Renal cortex interstitium (tissue), 11 donors: ENCODE measurements around the gene TBC1D30. TPM values are rescaled to one million over a fixed set of nuclear protein-coding genes. Genes with fewer than 3 reads are reported as not detected.

Experiments
- DNase-seq, 11 donors: peaks; one replicate each; pipeline ENCODE4 v3.0.0-alpha.2; 2013; ENCODE audit warnings: low read depth in 9 of 11, low spot score in 4 of 11; ENCODE audit errors: extremely low read depth in 1 of 11
- polyA plus RNA-seq, 3 donors: library from polyadenylated mRNA; unstranded; fragments of 120-200 nt; gene quantifications; one replicate each; pipeline ENCODE4 v1.2.1, GENCODE V29; 2013; ENCODE audit not compliant: insufficient read length in 3 of 3

The TBC1D30 gene
- polyA plus RNA-seq, 3 donors = 5.8 to 12.2 (median 5.8) TPM

DNA sequence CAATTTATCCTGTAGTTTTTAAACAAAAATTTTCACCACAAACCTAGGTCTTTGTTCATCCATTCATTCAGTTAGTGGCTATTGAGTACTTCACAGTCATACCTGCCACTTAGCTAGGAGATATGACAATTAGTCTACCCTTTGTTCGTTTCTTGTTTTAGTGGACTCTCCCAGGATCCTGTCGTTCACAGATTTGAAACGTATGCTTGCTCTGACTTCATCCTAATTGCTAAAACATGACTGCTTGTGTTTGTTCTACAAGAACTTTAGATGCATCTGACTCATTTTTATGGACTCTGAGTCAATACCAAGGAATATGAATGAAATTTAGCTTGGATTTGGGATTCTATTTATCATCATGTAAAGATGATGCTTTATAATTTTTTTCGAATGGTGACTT lies 69.5 kb downstream of the TBC1D30 start:
- no peak for DNase-seq

- no peak for DNase-seq
Measured at GRCh38 chr12:64894827-64895475, 70.5 kb downstream of the TBC1D30 start.

DNA sequence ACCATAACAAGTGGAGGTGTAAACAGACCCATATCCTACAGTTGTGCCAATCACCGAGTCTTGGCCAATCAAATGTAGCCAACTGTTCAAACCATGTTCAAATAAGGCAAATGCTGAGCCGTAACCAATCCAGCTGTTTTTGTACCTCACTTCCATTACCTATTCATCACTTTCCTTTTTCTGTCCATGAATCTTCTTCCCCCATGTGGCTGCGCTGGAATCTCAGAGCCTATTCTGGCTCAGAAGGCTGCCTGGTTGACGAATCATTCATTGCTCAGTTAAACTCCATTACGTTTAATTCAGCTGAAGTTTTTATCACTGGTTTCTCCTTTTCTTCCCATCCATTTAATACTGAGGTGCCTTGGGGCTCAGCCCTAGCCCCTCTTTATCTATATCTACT lies 71.1 kb downstream of the TBC1D30 start:
- no peak for DNase-seq

DNA sequence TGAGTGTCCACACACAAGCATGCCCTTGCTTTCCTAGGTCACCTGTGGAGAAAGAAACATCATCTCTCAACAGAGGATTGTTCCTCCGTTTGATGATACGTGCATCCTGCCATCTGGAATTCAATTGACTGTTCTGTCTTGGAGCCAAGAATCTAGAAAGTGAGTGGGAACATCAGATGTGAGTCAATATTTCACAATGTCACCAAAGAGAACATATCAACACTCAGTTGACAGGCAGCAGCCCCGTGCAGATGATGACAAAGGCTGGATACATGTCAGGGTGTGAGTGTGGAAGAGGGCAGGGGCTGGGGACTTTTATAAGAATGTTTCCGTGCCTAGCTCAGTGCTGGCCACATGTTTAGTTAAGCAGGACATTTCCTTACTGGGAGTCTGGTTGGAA lies 76.1 kb downstream of the TBC1D30 start:
- DNase-seq = no peak

DNA sequence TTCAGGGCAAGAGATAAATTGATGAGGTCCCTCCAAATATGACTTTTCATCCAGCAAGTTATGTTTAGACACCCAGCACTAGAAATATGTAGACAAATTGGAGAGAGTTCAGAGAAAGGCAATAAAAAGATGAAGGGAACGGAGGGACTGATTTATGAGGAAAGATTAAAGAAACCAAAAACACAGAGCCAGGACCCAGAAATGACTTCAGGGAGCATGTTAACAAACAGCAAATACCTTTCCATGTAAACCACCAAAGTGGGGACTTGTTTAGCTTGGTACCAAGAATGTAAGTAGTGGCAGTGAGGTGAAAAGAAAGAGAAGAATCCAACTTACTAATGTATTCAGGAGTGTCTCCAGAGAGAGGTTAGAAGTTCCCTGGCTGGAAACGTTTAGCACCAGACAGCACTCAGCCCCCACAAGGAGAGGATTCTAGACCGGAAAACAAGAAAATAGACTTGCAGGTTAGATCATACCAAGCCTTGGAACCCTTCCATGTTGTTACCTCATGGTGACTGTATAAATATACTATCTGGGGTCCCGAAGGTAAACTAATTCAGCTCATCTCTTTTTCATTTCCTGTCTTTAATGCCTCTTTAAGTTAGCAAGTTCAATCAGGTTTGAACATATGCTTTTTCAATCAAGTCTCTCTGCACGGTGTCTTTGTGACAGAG lies 79.2 kb downstream of the TBC1D30 start:
- DNase-seq = no peak

GRCh38 chr12:64907097-64907496 lies 82.7 kb downstream of the TBC1D30 start:
- DNase-seq = no peak

GRCh38 chr12:64909124-64909523 lies 84.7 kb downstream of the TBC1D30 start:
- no peak for DNase-seq

DNA sequence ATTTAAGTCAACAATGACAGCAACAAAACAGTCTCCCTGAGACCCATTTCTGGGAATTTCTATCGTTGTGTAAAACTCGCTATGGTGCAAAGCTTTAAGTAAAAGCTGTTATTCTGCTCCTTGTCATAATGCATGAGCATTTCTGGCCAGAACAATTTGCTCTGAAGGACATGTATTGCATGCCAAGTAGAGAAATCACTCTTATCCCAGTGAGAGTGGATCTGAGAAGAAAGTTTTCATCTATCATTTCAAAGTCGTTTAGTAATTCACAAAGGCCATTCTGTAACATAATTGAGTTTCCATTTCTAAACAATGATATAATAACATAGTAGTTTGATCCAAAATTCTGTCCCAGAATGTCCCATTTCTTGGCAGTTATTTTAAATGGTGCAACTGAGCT lies 86.6 kb downstream of the TBC1D30 start:
- DNase-seq = no peak

DNA sequence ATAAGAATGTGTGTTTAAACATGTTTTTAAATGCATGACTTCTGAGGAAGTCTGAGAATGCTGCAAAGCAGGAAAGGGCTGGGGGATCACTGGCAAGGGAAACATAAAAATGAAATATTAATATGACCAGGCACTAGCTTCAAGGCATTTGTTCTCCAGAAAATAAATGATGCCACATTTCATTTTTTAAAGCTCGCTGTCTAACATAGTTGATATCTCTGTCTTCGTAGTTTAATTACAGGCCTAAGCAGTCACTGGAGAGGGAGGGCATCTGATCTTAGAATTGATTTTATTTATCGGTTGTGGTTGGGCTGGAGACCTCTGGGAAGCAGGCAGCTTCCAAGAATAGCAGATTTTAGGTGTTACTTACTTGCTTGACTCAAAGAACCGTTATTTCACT lies 87.5 kb downstream of the TBC1D30 start:
- peak in 3 of 11 donors; percentile 37 to 41 (median 40) for DNase-seq

- DNase-seq = no peak
Measured at GRCh38 chr12:64912516-64913255, 88.2 kb downstream of the TBC1D30 start.

DNA sequence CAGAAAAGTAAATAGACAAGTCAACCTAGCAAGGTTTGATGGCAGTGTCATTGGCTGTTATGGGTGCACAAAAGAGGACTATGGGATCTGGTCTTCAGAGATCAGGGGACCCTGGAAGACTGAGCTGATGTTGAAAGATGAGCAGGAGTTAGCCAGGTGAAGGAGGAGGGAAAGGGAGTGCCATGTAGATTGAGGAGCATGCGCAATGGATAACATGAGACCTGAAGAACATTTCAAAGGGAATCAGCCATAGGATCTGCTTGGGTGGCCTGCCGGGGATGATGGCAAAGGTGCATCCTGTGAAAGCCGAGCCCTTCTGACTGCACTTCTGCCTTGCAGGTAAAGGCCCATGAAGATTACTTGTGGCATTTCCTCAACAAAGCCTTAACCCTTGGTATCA lies 90.8 kb downstream of the TBC1D30 start:
- no peak for DNase-seq

- DNase-seq = peak in 5 of 11 donors; percentile 26 to 59 (median 55)
Measured at GRCh38 chr12:64916411-64917261, 92.2 kb downstream of the TBC1D30 start.

GRCh38 chr12:64918344-64918743 lies 93.9 kb downstream of the TBC1D30 start:
- DNase-seq = no peak

GRCh38 chr12:64918801-64919200 lies 94.4 kb downstream of the TBC1D30 start:
- DNase-seq = no peak

GRCh38 chr12:64922853-64923252 lies 98.4 kb downstream of the TBC1D30 start:
- no peak for DNase-seq

DNA sequence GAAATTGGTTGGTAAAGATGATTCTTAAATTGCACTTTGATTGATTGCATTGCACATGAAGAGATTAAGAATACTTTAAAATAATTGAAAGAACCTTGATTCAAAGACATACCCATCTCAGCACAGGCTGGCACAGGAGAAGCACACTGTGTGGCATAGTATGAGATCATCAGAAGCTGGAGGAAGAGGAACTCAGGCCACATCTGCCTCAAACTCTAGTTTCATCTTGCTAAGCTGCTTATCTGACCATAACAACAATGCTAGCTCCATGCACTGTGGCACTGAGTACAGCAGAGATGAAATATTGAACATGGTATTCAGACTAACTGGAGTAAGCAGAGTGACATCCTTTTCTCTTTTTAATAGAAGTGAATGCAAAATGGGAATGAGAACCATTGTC lies 99.1 kb downstream of the TBC1D30 start:
- DNase-seq = no peak
